GM21390 (cell line): ENCODE data around the gene PFKM.

Experiments
- ATAC-seq: cut with Tn5 transposase; IDR thresholded peaks from one replicate; pipeline ENCODE4 v1.9.1; 2021; ENCODE audit not compliant: unreplicated experiment

The PFKM gene

DNA sequence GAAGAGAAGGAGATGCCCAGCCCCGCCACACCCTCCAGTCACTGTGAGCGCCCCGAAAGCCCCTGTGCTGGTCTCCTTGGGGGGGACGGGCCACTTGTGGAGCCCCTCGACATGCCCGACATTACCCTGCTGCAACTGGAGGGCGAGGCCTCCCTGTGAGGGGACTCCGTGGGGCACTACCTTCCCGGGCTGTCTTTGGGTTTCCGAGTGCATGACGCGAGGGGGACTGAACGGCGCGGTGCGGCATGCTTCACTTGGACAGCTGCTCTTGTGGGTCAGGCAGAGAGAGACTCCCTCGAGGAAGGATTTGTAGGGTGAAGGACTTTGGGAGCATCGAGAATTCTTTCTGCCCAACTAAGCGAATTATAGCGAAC, 65.4 kb downstream of the PFKM start:
- ATAC-seq: no peak

DNA sequence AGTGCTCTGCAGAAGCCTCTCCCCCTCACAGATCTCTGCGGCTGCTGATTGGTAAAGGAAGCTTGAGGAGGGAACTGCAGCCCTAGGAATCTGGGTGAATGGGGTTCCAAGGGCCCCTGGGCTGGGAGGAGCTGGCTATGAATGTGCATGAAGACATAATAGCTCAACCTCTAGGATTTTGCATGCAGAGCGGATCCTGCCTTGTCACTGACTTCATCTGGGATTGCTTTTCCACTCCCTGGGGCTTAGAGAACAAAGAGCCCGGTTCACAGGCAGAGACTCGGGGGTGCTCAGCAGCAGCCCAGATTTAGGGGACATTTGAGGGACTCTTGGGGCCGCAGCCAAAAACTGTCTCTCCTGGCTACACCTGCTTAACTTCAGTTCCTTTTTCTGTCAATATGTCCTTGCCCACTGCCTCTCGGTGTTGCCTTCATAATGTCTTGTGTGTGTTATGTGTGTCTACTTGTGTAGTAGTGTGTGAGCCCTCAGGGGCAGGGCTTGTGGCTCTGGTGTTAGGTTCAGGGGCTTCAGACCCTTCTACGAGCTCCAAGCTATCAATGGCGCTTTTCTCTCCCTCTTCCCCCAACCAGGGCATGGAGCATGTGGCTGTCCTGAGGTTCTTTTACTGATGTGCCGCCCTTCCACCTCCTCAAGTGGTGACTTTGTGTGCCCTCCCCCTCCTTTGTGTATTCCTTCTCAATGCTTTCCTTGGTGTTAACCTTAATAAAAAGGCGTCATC, 66.2 kb downstream of the PFKM start:
- ATAC-seq: no peak

DNA sequence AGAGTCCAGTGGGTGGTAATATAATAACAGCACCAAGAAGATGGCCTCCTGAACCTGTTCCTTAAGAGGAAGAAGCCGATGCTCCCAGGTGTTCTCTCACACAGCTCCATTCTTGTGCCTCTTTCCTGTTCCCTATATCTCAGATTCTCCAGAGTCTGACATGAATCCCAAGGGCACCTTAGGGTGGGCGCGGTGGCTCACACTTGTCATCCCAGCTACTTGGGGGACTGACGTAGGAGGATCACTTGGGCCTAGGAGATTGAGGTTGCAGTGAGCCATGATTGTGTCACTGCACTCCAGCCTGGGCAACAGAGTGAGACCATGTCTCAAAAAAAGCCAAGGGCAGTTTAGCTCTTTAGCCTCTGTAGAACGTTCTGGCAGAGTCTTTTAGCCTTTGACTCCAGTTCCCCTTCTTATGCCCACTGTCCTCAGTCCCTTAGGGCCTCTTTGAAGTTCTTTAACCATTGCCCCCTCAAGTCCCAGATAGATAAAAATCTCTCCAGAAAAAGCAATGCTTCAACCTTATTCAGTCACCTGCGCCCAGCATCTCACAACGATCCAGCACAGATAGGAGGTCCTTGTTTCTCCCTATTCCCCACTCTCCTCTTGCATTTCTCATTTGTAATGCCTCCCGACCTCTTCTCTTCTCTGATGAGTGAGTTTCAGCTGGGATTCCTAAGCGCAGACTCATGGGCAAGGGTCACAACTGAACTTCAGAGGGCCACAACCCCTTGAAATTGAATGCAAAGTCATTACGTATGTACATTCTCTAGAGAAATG, 68.9 kb downstream of the PFKM start:
- ATAC-seq: no peak

DNA sequence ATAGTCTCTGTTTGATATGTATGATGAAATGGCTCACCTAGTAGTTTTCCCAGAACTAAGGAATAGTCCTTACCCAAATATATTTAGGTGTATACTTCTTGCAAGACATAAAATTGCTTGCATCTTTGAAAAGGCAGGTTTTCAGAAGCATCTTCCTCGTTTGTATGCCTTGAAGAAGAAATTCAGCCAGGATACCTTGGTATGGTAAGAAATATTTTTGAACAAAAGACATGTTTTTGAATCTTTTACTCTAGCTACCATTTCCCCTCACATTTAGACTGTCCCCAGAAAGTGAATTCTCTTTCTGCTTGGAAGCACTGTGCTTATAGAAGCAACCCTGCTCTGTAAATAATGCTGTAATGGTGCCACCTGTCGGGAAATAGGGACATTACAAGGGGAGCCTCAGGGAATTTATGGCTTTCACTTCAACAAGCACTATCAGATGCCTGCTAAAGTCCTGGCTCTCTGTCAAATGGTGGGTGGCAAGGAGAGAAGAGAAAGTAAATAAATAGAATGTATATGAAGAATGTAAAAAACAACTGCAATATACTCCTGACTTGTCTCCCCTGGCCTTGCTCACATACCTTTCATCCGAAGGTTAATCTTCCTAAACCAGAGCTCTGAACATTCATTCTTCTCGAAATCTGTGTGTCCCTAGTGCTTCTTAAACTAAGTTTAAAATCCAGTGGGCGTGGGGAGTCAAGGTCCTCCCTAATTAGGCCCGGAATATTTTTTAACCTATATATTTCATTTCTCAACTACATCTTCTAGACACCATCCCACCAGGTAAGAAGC, 70.4 kb downstream of the PFKM start:
- peak; percentile 64 for ATAC-seq

DNA sequence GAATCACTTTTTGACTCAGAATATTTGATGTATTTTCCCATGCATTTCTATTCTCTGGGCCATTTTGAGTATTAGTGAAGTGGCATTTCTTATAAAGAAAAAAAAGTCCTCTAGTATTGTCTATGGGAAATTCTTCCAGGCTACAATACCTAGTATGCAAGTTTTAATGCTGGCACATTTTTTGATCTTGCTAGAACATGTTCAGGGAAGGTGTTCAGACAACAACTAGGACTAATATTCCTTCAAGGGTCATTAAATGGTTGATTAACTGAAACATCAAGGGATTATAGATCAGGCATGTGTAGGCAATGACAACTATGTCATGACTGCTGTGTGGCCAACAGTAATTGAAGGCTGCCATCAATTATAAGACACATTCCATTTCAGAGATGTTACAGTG, 71.9 kb downstream of the PFKM start:
- no peak for ATAC-seq

DNA sequence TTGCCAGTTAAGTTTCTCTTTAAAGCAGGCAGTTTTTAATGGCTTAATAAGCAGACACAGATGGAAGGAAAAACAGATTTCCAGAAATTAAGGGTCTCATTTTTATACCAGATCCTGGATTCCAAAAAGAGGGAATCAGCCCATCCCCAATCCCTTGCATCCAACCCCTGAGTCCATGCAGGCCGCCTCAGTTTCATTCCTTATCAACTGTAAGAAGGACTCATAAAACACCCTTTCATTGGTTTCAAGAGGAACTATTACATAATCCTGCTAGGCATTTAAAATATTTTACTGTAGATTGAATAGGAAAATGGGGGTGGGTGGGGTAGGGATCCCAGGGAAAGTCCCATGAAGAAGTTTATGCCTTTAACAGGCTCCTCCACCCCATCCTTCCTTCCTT, 73.7 kb downstream of the PFKM start:
- no peak for ATAC-seq

DNA sequence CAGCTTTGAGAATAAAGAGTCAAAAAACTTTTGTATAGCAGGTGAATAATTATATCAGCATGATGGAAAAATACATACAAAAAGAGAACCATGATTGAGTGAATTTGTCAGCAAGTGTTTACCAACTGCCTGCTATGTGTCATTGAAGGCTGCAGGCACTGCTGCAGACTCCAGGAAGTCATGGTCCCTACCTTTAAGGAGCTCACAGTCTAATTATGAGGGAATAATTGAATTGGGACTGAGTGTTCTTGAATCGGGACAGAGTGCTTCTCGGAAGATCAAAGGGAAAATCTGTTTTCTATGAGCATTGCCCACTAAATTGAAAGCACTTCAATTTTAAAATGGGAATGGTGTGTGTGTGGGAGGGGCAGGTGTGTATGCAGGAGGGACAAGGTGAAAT, 74.5 kb downstream of the PFKM start:
- ATAC-seq: no peak

DNA sequence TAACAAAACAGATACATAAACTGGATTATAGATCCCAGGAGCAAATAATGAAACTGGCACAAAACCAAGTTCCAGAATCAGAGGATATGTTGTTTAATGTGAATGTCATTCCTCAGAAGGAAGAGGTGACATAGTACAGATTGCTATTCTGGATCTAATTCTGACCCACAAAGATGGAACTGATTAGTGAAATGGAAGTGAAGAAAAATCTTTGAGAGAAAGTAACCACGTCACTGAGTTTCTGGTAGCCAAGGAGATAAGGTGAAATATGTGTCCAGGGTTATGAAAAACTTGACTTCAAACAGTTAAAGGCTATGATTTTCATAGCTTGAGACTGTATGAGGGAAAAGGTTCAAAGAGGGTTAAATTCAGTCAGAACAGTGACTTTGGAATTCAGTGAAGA, 75.6 kb downstream of the PFKM start:
- ATAC-seq: no peak
